Measurements from ENCODE around the gene PLPP2. TPM values are rescaled to one million over a fixed set of nuclear protein-coding genes. Genes with fewer than 3 reads are reported as not detected.

The PLPP2 gene
- total and polyA plus RNA-seq, 2 of the 4 experiments (the other 2 are of a cell fraction), result 2.3 to 4.2 TPM

DNA sequence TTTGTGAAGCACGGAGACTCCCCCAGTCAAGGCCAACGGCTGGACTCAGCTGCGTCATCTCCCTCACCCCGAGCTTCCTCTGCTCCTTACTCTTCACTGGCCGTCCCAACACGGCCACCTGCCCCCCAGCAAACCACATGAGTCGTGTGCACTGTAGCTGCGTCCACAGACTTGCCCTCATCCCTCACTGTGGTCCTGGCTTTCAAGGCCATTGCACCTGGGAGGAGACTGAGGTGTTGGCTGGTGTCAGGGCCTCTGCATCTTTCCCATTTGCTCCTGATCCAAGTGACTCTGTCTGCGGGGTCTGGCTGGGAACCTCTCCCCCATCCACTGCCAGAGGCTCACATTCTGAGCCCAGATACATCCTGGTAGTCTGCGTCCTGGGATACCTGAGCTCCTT lies 11.5 kb downstream of the PLPP2 start:
- Histone ChIP-seq H3K4me2 (ENCODE audit: low read depth, low read length) (no peak overlapping the region), H4K8ac (ENCODE audit: low read depth in 2 of 2, low read length in 2 of 2) (no peak overlapping the region), H3K36me3 (ENCODE audit: control insufficient read depth, insufficient read depth, low read length) (no peaks in the 10 kb centered on the region), H3K9me3 (ENCODE audit: control insufficient read depth, insufficient read depth, low read length) (no peaks in the 10 kb centered on the region), H2BK20ac (ENCODE audit: low read depth, low read length) (no peak overlapping the region), H2AK9ac (replicated peaks; ENCODE audit: low read depth, low read length, poor library complexity) (no peak overlapping the region), H3K4me1 (ENCODE audit: control insufficient read depth, insufficient read depth, low read length) (no peaks in the 10 kb centered on the region), H4K20me1 (ENCODE audit: insufficient read depth, low read length) (no peaks in the 10 kb centered on the region), H2BK120ac (ENCODE audit: low read depth, low read length) (no peak overlapping the region), H3K4ac (ENCODE audit: low read depth, low read length) (no peak overlapping the region), H3K27me3 (ENCODE audit: control insufficient read depth, insufficient read depth, low read length) (peaks cover 8% of the 10 kb centered on the region), H2AFZ (replicated peaks; ENCODE audit: low read length, poor library complexity) (no peak overlapping the region), H3K14ac (replicated peaks; ENCODE audit: low read depth, low read length) (no peak overlapping the region), H3K79me1 (ENCODE audit: low read depth in 1 of 2, low read length in 2 of 2) (no peaks in the 10 kb centered on the region), H3K9ac (ENCODE audit: low read depth, low read length) (no peak overlapping the region), H2BK15ac (ENCODE audit: low read depth, low read length) (no peak overlapping the region), H4K5ac (ENCODE audit: low read depth, low read length) (no peak overlapping the region), H2AK5ac (ENCODE audit: low read depth, low read length) (no peak overlapping the region), H3K4me3 (ENCODE audit: insufficient read depth, low read depth, low read length) (no peak overlapping the region), H3K18ac (ENCODE audit: low read depth, low read length) (no peak overlapping the region), H3K9me1 (ENCODE audit: insufficient read depth, low read length) (no peaks in the 10 kb centered on the region), H3K23ac (ENCODE audit: low read depth, low read length) (no peak overlapping the region), H3K56ac (ENCODE audit: extremely low read depth, insufficient read depth, low read length) (no peak overlapping the region), H3K27ac (ENCODE audit: insufficient read depth, low read length) (no peak overlapping the region), H2BK5ac (ENCODE audit: low read depth, low read length, poor library complexity, severe bottlenecking) (no peak overlapping the region), H4K91ac (ENCODE audit: insufficient read depth, low read depth, low read length) (no peak overlapping the region)
- ATAC-seq (ENCODE audit: low read depth) (no peak), DNase-seq (no peak)
- POLR2A ChIA-PET (ENCODE audit: unreplicated experiment), result no interaction called here
- WGBS, 2 experiments (ENCODE audit: extremely low coverage in 2 of 2, insufficient read length in 1 of 2), result 89% methylated on average over 2 of the region's 10 CpGs; no CpG with 5 or more reads in 1 of the 2 experiments
- dilution Hi-C loops (cut with HindIII; ENCODE audit: low sequenced_read_pairs, unreplicated experiment), result no loop called here
- TF ChIP-seq CHD1 (IDR thresholded peaks at IDR 0.05; ENCODE audit: low read depth, low read length) (no peak), SMC3 (IDR thresholded peaks at IDR 0.05; ENCODE audit: low read depth, low read length) (no peak), MAZ (IDR thresholded peaks at IDR 0.05; ENCODE audit: borderline replicate concordance, low read depth, low read length) (no peak), RCOR1 (IDR thresholded peaks at IDR 0.05; ENCODE audit: insufficient replicate concordance, low read length) (no peak), RFX5 (IDR thresholded peaks at IDR 0.05; ENCODE audit: low read depth, low read length) (no peak), USF2 (IDR thresholded peaks at IDR 0.05; ENCODE audit: low read depth, low read length) (no peak), POLR2A (IDR thresholded peaks at IDR 0.05; ENCODE audit: low read depth, low read length) (no peak), FOS (IDR thresholded peaks at IDR 0.05; ENCODE audit: low read depth, low read length) (no peak), CTCF (conservative IDR thresholded peaks at IDR 0.05; ENCODE audit: low read depth, low read length) (no peak), RAD21 (IDR thresholded peaks at IDR 0.05; ENCODE audit: low read length) (no peak), MXI1 (IDR thresholded peaks at IDR 0.05; ENCODE audit: borderline replicate concordance, low read depth, low read length) (no peak), CEBPB (IDR thresholded peaks at IDR 0.05; ENCODE audit: low read depth, low read length) (no peak), NFE2L2 (IDR thresholded peaks at IDR 0.05; ENCODE audit: low read depth, low read length) (no peak), BHLHE40 (IDR thresholded peaks at IDR 0.05; ENCODE audit: low read depth, low read length) (no peak), MAFK (IDR thresholded peaks at IDR 0.05; ENCODE audit: low read depth, low read length) (no peak)
- TF ChIP-seq, protein P1, sequence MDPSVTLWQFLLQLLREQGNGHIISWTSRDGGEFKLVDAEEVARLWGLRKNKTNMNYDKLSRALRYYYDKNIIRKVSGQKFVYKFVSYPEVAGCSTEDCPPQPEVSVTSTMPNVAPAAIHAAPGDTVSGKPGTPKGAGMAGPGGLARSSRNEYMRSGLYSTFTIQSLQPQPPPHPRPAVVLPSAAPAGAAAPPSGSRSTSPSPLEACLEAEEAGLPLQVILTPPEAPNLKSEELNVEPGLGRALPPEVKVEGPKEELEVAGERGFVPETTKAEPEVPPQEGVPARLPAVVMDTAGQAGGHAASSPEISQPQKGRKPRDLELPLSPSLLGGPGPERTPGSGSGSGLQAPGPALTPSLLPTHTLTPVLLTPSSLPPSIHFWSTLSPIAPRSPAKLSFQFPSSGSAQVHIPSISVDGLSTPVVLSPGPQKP (IDR thresholded peaks at IDR 0.05; ENCODE audit: borderline replicate concordance, low read depth, low read length), result no peak
- CTCF ChIA-PET, result no interaction called here
- no TSS peak for BruUV-seq (replicated peaks)
- intact Hi-C loops (cut with micrococcal nuclease), result no loop called here
- in situ Hi-C loops (cut with MboI; ENCODE audit: low sequenced_read_pairs), result no loop called here

All from IMR-90 (cell line).